ENCODE measurements around the gene PFKFB4.

The PFKFB4 gene

GRCh38 chr3:48572517-48572916 lies 15.9 kb upstream of the PFKFB4 start:
- H3K4me1 ChIP-seq (ENCODE audit: control insufficient read depth, low read length), result no peaks in the 10 kb centered on the region
- TF ChIP-seq EZH2phosphoT487 (IDR thresholded peaks at IDR 0.05; ENCODE audit: borderline replicate concordance, low read length), result no peak
- TF ChIP-seq, protein P1, sequence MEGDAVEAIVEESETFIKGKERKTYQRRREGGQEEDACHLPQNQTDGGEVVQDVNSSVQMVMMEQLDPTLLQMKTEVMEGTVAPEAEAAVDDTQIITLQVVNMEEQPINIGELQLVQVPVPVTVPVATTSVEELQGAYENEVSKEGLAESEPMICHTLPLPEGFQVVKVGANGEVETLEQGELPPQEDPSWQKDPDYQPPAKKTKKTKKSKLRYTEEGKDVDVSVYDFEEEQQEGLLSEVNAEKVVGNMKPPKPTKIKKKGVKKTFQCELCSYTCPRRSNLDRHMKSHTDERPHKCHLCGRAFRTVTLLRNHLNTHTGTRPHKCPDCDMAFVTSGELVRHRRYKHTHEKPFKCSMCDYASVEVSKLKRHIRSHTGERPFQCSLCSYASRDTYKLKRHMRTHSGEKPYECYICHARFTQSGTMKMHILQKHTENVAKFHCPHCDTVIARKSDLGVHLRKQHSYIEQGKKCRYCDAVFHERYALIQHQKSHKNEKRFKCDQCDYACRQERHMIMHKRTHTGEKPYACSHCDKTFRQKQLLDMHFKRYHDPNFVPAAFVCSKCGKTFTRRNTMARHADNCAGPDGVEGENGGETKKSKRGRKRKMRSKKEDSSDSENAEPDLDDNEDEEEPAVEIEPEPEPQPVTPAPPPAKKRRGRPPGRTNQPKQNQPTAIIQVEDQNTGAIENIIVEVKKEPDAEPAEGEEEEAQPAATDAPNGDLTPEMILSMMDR (IDR thresholded peaks at IDR 0.05; ENCODE audit: low read depth, low read length, poor library complexity, severe bottlenecking), result no peak
- H3K4me2 ChIP-seq (ENCODE audit: low read length), result no peak overlapping the region
- no peak overlapping the region for H3K4me3 ChIP-seq (ENCODE audit: low read length)
- no peaks in the 10 kb centered on the region for H3K36me3 ChIP-seq (ENCODE audit: control insufficient read depth, low read length)
- H3K27me3 ChIP-seq (ENCODE audit: control insufficient read depth, low read length), result no peaks in the 10 kb centered on the region
- no peaks in the 10 kb centered on the region for H3K79me2 ChIP-seq (ENCODE audit: control insufficient read depth, low read length)
- H3K9me2 ChIP-seq (replicated peaks; ENCODE audit: control insufficient read depth, low read length), result no peaks in the 10 kb centered on the region
- no peaks in the 10 kb centered on the region for H4K20me1 ChIP-seq (ENCODE audit: control insufficient read depth, insufficient read depth, low read depth, low read length)
- no peaks in the 10 kb centered on the region for H3F3A ChIP-seq (ENCODE audit: control insufficient read depth, insufficient read depth)
- no peaks in the 10 kb centered on the region for H3K9me3 ChIP-seq (ENCODE audit: control insufficient read depth, insufficient read depth, low read length)
- H3K27ac ChIP-seq (ENCODE audit: low read depth, low read length), result no peak overlapping the region

- no peaks in the 10 kb centered on the region for H3K27me3 ChIP-seq (ENCODE audit: control insufficient read depth, low read length)
- H3K4me3 ChIP-seq (ENCODE audit: low read length), result no peak overlapping the region
- H3K4me2 ChIP-seq (ENCODE audit: low read length), result no peak overlapping the region
- TF ChIP-seq EZH2phosphoT487 (IDR thresholded peaks at IDR 0.05; ENCODE audit: borderline replicate concordance, low read length), result no peak
- TF ChIP-seq, protein P1 (IDR thresholded peaks at IDR 0.05; ENCODE audit: low read depth, low read length, poor library complexity, severe bottlenecking), result no peak
- no peaks in the 10 kb centered on the region for H3K4me1 ChIP-seq (ENCODE audit: control insufficient read depth, low read length)
- H3K36me3 ChIP-seq (ENCODE audit: control insufficient read depth, low read length), result no peaks in the 10 kb centered on the region
- H4K20me1 ChIP-seq (ENCODE audit: control insufficient read depth, insufficient read depth, low read depth, low read length), result no peaks in the 10 kb centered on the region
- H3K27ac ChIP-seq (ENCODE audit: low read depth, low read length), result no peak overlapping the region
- H3K79me2 ChIP-seq (ENCODE audit: control insufficient read depth, low read length), result no peaks in the 10 kb centered on the region
- H3F3A ChIP-seq (ENCODE audit: control insufficient read depth, insufficient read depth), result no peaks in the 10 kb centered on the region
- H3K9me3 ChIP-seq (ENCODE audit: control insufficient read depth, insufficient read depth, low read length), result no peaks in the 10 kb centered on the region
- no peaks in the 10 kb centered on the region for H3K9me2 ChIP-seq (replicated peaks; ENCODE audit: control insufficient read depth, low read length)
Measured at GRCh38 chr3:48571938-48572337, 15.3 kb upstream of the PFKFB4 start.

GRCh38 chr3:48569808-48570450 lies 13.3 kb upstream of the PFKFB4 start:
- H3F3A ChIP-seq (ENCODE audit: control insufficient read depth, insufficient read depth), result no peaks in the 10 kb centered on the region
- no peaks in the 10 kb centered on the region for H3K36me3 ChIP-seq (ENCODE audit: control insufficient read depth, low read length)
- H4K20me1 ChIP-seq (ENCODE audit: control insufficient read depth, insufficient read depth, low read depth, low read length), result no peaks in the 10 kb centered on the region
- H3K9me2 ChIP-seq (replicated peaks; ENCODE audit: control insufficient read depth, low read length), result no peaks in the 10 kb centered on the region
- no peak overlapping the region for H3K4me2 ChIP-seq (ENCODE audit: low read length)
- H3K79me2 ChIP-seq (ENCODE audit: control insufficient read depth, low read length), result no peaks in the 10 kb centered on the region
- H3K4me3 ChIP-seq (ENCODE audit: low read length), result no peak overlapping the region
- no peak overlapping the region for H3K27ac ChIP-seq (ENCODE audit: low read depth, low read length)
- H3K9me3 ChIP-seq (ENCODE audit: control insufficient read depth, insufficient read depth, low read length), result no peaks in the 10 kb centered on the region
- TF ChIP-seq, protein P1 (IDR thresholded peaks at IDR 0.05; ENCODE audit: low read depth, low read length, poor library complexity, severe bottlenecking), result no peak
- no peak for TF ChIP-seq EZH2phosphoT487 (IDR thresholded peaks at IDR 0.05; ENCODE audit: borderline replicate concordance, low read length)
- H3K27me3 ChIP-seq (ENCODE audit: control insufficient read depth, low read length), result no peaks in the 10 kb centered on the region
- H3K4me1 ChIP-seq (ENCODE audit: control insufficient read depth, low read length), result no peaks in the 10 kb centered on the region
